B cell (primary cell): Measurements from ENCODE around the gene NOG.

Experiments
- CTCF ChIP-seq: fragments of 200-600 bp; IDR thresholded peaks from one replicate; pipeline ENCODE4 v1.8.0; 2022; ENCODE audit warnings: antibody characterized with exemption, mild to moderate bottlenecking
- EZH2 ChIP-seq: IDR thresholded peaks from 2 replicates; pipeline ENCODE4 v1.6.1; 2012; ENCODE audit warnings: borderline replicate concordance, low read depth, mild to moderate bottlenecking, moderate library complexity, low read length; ENCODE audit not compliant: insufficient read depth, poor library complexity, severe bottlenecking

GRCh38 chr17:56594320-56595107, 1.0 kb downstream of the NOG start:
- no peak for TF ChIP-seq CTCF
- TF ChIP-seq EZH2, result no peak
